ENCODE data around the gene EPOP. TPM values are rescaled to one million over a fixed set of nuclear protein-coding genes. Genes with fewer than 3 reads are reported as not detected.

Gene EPOP
- total and polyA plus RNA-seq, 2 of the 13 experiments (the other 11 are each of a cell fraction or from before 2014, with no cell fraction given): 14.7 to 37.8 TPM

DNA sequence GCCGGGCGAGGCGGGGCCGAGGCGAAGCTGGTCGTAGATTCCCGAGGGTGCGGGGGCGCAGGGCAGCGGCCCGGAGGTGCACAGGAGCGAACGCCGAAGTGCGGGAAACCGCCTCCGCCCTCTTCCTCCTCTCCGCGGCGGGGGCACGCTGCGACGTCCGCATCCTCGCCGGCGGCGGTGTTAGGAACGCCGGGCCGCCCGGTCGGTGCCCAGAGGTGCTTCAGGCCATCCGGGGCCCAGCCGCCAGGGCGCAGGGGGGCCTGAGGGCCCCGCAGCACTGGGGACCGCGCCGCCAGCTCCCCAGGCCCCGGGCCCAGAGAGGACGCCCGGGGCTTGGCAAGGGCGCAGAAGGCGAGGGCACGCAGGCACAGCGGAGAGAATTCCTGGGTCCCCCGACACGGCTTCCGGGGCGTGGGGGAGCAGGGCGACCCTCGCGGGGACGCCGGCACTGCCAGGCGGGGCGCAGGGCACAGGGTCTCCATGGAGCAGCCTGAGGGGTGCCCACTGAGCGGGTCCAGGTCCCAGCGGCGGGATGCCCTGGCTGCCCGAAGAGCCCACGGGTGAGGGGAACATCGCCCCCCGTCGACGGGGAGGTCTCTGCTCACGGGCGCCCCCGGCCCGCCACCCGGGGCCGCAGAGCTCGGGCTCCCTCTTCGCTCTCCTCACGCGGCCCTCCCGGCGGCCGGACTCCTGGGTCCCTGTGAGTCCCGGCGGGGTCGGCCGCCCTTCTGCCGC, 576 bp downstream of the EPOP start (continued):
- TF ChIP-seq ZBTB33 (CRISPR knock-in tag; IDR thresholded peaks at IDR 0.05) (no peak), CBFB (CRISPR knock-in tag; IDR thresholded peaks at IDR 0.05) (no peak), ZNF33A (CRISPR knock-in tag; IDR thresholded peaks at IDR 0.05; ENCODE audit: borderline replicate concordance) (no peak), IRF1 (CRISPR knock-in tag; IDR thresholded peaks at IDR 0.05; ENCODE audit: low read depth) (no peak), ZNF552 (CRISPR knock-in tag; IDR thresholded peaks at IDR 0.05; ENCODE audit: borderline replicate concordance) (no peak), ZNF562 (CRISPR knock-in tag; IDR thresholded peaks at IDR 0.05; ENCODE audit: borderline replicate concordance) (no peak), ZBTB21 (CRISPR knock-in tag; IDR thresholded peaks at IDR 0.05) (no peak), ARID3A (IDR thresholded peaks at IDR 0.05; ENCODE audit: low read depth, low read length) (no peak), TGIF2 (CRISPR knock-in tag; IDR thresholded peaks at IDR 0.05) (no peak), ZNF790 (CRISPR knock-in tag; IDR thresholded peaks at IDR 0.05; ENCODE audit: borderline replicate concordance) (no peak; the same call in 1 of the 2 replicates), KMT2B (CRISPR knock-in tag; IDR thresholded peaks at IDR 0.05) (no peak), CENPT (CRISPR knock-in tag; IDR thresholded peaks at IDR 0.05; ENCODE audit: low read depth) (no peak), RERE (CRISPR knock-in tag; IDR thresholded peaks at IDR 0.05; ENCODE audit: low read depth) (no peak), NFIC (IDR thresholded peaks at IDR 0.05; ENCODE audit: low read length) (no peak), NRL (CRISPR knock-in tag; IDR thresholded peaks at IDR 0.05; ENCODE audit: borderline replicate concordance) (no peak), AGO1 (IDR thresholded peaks at IDR 0.05; ENCODE audit: low read depth, low read length, poor library complexity, severe bottlenecking) (no peak), ZNF230 (CRISPR knock-in tag; IDR thresholded peaks at IDR 0.05) (no peak), HDAC2 (CRISPR knock-in tag; IDR thresholded peaks at IDR 0.05) (no peak), MAFF (IDR thresholded peaks at IDR 0.05; ENCODE audit: low read depth, low read length) (no peak), WIZ (CRISPR knock-in tag; IDR thresholded peaks at IDR 0.05) (no peak)
